Heart left ventricle (tissue), 16 donors: ENCODE data around the gene LCN9. TPM values are rescaled to one million over a fixed set of nuclear protein-coding genes. Genes with fewer than 3 reads are reported as not detected.

Source experiments
- ATAC-seq, 4 donors: fragments of 200-7000 bp; cut with Tn5 transposase; one replicate each; pipeline ENCODE4 v1.9.1; 2020 to 2022; ENCODE audit warnings: moderate library complexity in 4 of 4, mild to moderate bottlenecking in 3 of 4, moderate number of reproducible peaks in 1 of 4
- DNase-seq, 5 donors: peaks; one replicate each; pipeline ENCODE4 v3.0.0-alpha.2; 2020
- H3K27ac ChIP-seq, 12 donors: fragments of 200-600 bp; sonication (generic) in 4 of 12; one replicate each; pipeline versions ENCODE4 v1.5.0 to v1.8.0; 2016 to 2022; ENCODE audit warnings: mild to moderate bottlenecking in 2 of 12
- H3K27me3 ChIP-seq, 9 donors: fragments of 200-600 bp; sonication (generic) in 2 of 9; one replicate each; pipeline versions ENCODE4 v1.5.1 to v1.8.0; 2016 to 2022; ENCODE audit warnings: mild to moderate bottlenecking in 3 of 9
- H3K36me3 ChIP-seq, 9 donors: fragments of 200-600 bp; sonication (generic) in 2 of 9; one replicate each; pipeline versions ENCODE4 v1.5.0 to v1.8.0; 2018 to 2022; ENCODE audit warnings: mild to moderate bottlenecking in 2 of 9
- H3K4me1 ChIP-seq, 12 donors: fragments of 200-600 bp; sonication (generic) in 4 of 12; one replicate each; pipeline versions ENCODE4 v1.5.0 to v1.8.0; 2016 to 2022; ENCODE audit warnings: mild to moderate bottlenecking in 3 of 12
- H3K4me3 ChIP-seq, 12 donors: fragments of 200-600 bp; sonication (generic) in 4 of 12; one replicate each; pipeline versions ENCODE4 v1.5.0 to v1.8.0; 2017 to 2022; ENCODE audit warnings: mild to moderate bottlenecking in 9 of 12, moderate library complexity in 4 of 12
- H3K9me3 ChIP-seq, 12 donors: fragments of 200-600 bp; sonication (generic) in 4 of 12; one replicate each; pipeline versions ENCODE4 v1.5.0 to v1.8.0; 2016 to 2022; ENCODE audit warnings: mild to moderate bottlenecking in 1 of 12
- CTCF ChIP-seq, 12 donors: fragments of 200-600 bp; sonication (generic) in 4 of 12; IDR thresholded peaks; one replicate each; pipeline versions ENCODE4 v1.5.0 to v1.8.0; 2018 to 2022; ENCODE audit warnings: antibody characterized with exemption in 12 of 12, mild to moderate bottlenecking in 5 of 12
- POLR2A ChIP-seq, 2 donors: fragments of 450-650 bp; IDR thresholded peaks; one replicate each; pipeline ENCODE4 v1.6.1; 2017; ENCODE audit warnings: antibody characterized with exemption in 2 of 2, mild to moderate bottlenecking in 2 of 2, moderate library complexity in 2 of 2
- WGBS, 4 donors: extraction: QIAGEN DNeasy Blood & Tissue Kit in 2 of 4; methylation state at CpG; one replicate each; pipeline versions ENCODE4 v1.1.5 to v1.1.7; 2013 to 2018; 5-methylcytosine and 5-hydroxymethylcytosine counted together
- intact Hi-C, 10 donors: fragments of 100-400 bp; cut with DNase I; formaldehyde crosslinking; loops; one replicate each; pipeline versions ENCODE4 v1.11.1 to v1.14.2; 2022
- polyA plus RNA-seq, 2 donors: library from polyadenylated mRNA; stranded (reverse); fragments of 200-250 nt; gene quantifications; one replicate each; pipeline ENCODE4 v1.2.3, GENCODE V29; 2013
- total RNA-seq, 9 donors: library from RNA; depleted of rRNA in 2 of 9; stranded (reverse); fragments of >200 nt in 2 of 9; fragmentation: NEBNext Ultra II Directional in 3 of 9; extraction: Animal tissue kit (Norgen Biotek cat#: 25700) in 3 of 9; gene quantifications; one replicate each; pipeline versions ENCODE4 v1.1.0 to v1.2.4, GENCODE V29; 2016 to 2023
- donor health status: ischemic (EF 13 %, LVEDD 7.1; RV severe dilation, severe dysfunction).
- donor health status: healthy with polysubstance abuse.
- donor health status: DM: no; HTN: yes; CAD: no.
- donor health status: DM: no; HTN: no; CAD: no.
- donor health status: ischemic (EF 25% LVEDD 6.9; RV normal size, moderate dysfunction).
- donor health status: ischemic (EF 25% LVEDD 5.7; RV mildly dilated, moderate dysfunction).
- donor health status: healthy.
- donor health status: DM: yes; HTN: yes; CAD: no.
- donor health status: ischemic (EF 35%, LVEDD 5.7; RV mildly dilated, moderate dysfunction).
- donor health status: nonischemic (EF 11% LVEDD 7.7; RV severe dilation, severe dysfunction).
- donor health status: DM: yes; HTN: yes; CAD: no.
- donor health status: PGD.
- donor health status: ischemic (EF 29% LVEDD 5.4; RV normal size, mild dysfunction).
- donor health status: nonischemic (EF 23%, LVEDD 6.1; RV moderate dilation, normal function).

LCN9 gene
- total and polyA plus RNA-seq, 11 donors = not detected

GRCh38 chr9:135674977-135675376 lies 11.9 kb downstream of the LCN9 start:
- TF ChIP-seq POLR2A (IDR thresholded peaks at IDR 0.05) (no peak), CTCF (IDR thresholded peaks at IDR 0.05) (no peak)
- Histone ChIP-seq H3K4me1 (no peaks in the 10 kb centered on the region), H3K36me3 (no peaks in the 10 kb centered on the region), H3K4me3 (no peak overlapping the region), H3K9me3 (no peaks in the 10 kb centered on the region), H3K27me3 (peaks cover 0 to 11% (median 0%) of the 10 kb centered on the region in 9 donors), H3K27ac (no peak overlapping the region)
- 69 to 80% (median 78%) methylated on average over 8 to 10 of the region's 10 CpGs for WGBS, 4 donors
- intact Hi-C loops = no loop called here
- DNase-seq = peak in 1 of 5 donors; percentile 23
- no peak for ATAC-seq

- TF ChIP-seq CTCF (IDR thresholded peaks at IDR 0.05) (no peak), POLR2A (IDR thresholded peaks at IDR 0.05) (no peak)
- H3K4me3 ChIP-seq = no peak overlapping the region
- no peaks in the 10 kb centered on the region for H3K36me3 ChIP-seq
- intact Hi-C loops = no loop called here
- peaks cover 0 to 9% (median 0%) of the 10 kb centered on the region in 9 donors for H3K27me3 ChIP-seq
- no peak overlapping the region for H3K27ac ChIP-seq
- 87 to 90% (median 89%) methylated on average over 10 to 13 of the region's 13 CpGs for WGBS, 4 donors
- ATAC-seq = no peak
- no peaks in the 10 kb centered on the region for H3K4me1 ChIP-seq
- no peak for DNase-seq
- no peaks in the 10 kb centered on the region for H3K9me3 ChIP-seq
These were observed 13.8 kb downstream of the LCN9 start for GRCh38 chr9:135676891-135677290.

- peak in 1 of 4 donors; percentile 27 for ATAC-seq
- intact Hi-C loops = no loop called here
These were observed 14.6 kb downstream of the LCN9 start for GRCh38 chr9:135677641-135678168.

More at GRCh38 chr9:135677641-135678168, 14.6 kb downstream of the LCN9 start:
- Histone ChIP-seq H3K9me3 (no peaks in the 10 kb centered on the region), H3K4me1 (no peaks in the 10 kb centered on the region), H3K27ac (no peak overlapping the region), H3K36me3 (no peaks in the 10 kb centered on the region), H3K27me3 (peaks cover 0 to 7% (median 0%) of the 10 kb centered on the region in 9 donors), H3K4me3 (no peak overlapping the region)
- no peak for DNase-seq
- WGBS, 4 donors = 79 to 81% (median 80%) methylated on average over 22 of the region's 22 CpGs
- TF ChIP-seq POLR2A (IDR thresholded peaks at IDR 0.05) (no peak), CTCF (IDR thresholded peaks at IDR 0.05) (no peak)
